Colonic mucosa (tissue), 4 donors: ENCODE results near the gene MAPT. TPM values are rescaled to one million over a fixed set of nuclear protein-coding genes. Genes with fewer than 3 reads are reported as not detected.
"Not testable (repeated sequence)": the region's sequence is repeated elsewhere in the genome, so short reads cannot be mapped to it uniquely, and the experiment has no call there.

Experiments used
- DNase-seq: peaks from one replicate; pipeline ENCODE4 v3.0.0-alpha.2; 2020
- H3K27ac ChIP-seq: fragments of 200-600 bp; one replicate; pipeline ENCODE4 v1.8.0; 2021
- H3K27me3 ChIP-seq: fragments of 200-600 bp; one replicate; pipeline ENCODE4 v1.8.0; 2021
- H3K36me3 ChIP-seq: fragments of 200-600 bp; one replicate; pipeline ENCODE4 v1.8.0; 2021
- H3K4me1 ChIP-seq: fragments of 200-600 bp; one replicate; pipeline ENCODE4 v1.8.0; 2021; ENCODE audit warnings: mild to moderate bottlenecking
- H3K4me3 ChIP-seq: fragments of 200-600 bp; one replicate; pipeline ENCODE4 v1.8.0; 2021
- H3K9ac ChIP-seq, 2 donors: one replicate each; pipeline ENCODE4 v1.7.0; 2013; ENCODE audit warnings: control low read depth in 2 of 2, low read depth in 2 of 2, low read length in 2 of 2
- H3K9me3 ChIP-seq: fragments of 200-600 bp; one replicate; pipeline ENCODE4 v1.8.0; 2021
- intact Hi-C: fragments of 100-400 bp; cut with DNase I; formaldehyde crosslinking; loops from one replicate; pipeline ENCODE4 v1.14.1; 2022
- total RNA-seq, 2 donors: library from RNA; stranded (reverse); fragmentation: NEBNext Ultra II Directional in 1 of 2; extraction: Animal tissue kit (Norgen Biotek cat#: 25700) in 1 of 2; gene quantifications; one replicate each; pipeline ENCODE4 v1.2.1, GENCODE V29; 2021
- TF ChIP-seq, protein P1 (sequence below): fragments of 200-600 bp; IDR thresholded peaks from one replicate; pipeline ENCODE4 v1.8.0; 2022; ENCODE audit warnings: antibody characterized with exemption, mild to moderate bottlenecking
- donor health status: healthy.
- donor health status: DM: no; HTN: no; CAD: no.
- donor health status: DM: no; HTN: no; CAD: no.

MAPT gene
- total RNA-seq, 2 donors from 2014 or later, result 0.37 to 2.9 TPM

- no peak for DNase-seq
- peaks cover 11% of the 10 kb centered on the region for H3K27me3 ChIP-seq
- H3K36me3 ChIP-seq, result no peaks in the 10 kb centered on the region
- intact Hi-C loops, result no loop called here
- no peak overlapping the region for H3K9ac ChIP-seq
- H3K9me3 ChIP-seq, result no peaks in the 10 kb centered on the region
- TF ChIP-seq, protein P1, sequence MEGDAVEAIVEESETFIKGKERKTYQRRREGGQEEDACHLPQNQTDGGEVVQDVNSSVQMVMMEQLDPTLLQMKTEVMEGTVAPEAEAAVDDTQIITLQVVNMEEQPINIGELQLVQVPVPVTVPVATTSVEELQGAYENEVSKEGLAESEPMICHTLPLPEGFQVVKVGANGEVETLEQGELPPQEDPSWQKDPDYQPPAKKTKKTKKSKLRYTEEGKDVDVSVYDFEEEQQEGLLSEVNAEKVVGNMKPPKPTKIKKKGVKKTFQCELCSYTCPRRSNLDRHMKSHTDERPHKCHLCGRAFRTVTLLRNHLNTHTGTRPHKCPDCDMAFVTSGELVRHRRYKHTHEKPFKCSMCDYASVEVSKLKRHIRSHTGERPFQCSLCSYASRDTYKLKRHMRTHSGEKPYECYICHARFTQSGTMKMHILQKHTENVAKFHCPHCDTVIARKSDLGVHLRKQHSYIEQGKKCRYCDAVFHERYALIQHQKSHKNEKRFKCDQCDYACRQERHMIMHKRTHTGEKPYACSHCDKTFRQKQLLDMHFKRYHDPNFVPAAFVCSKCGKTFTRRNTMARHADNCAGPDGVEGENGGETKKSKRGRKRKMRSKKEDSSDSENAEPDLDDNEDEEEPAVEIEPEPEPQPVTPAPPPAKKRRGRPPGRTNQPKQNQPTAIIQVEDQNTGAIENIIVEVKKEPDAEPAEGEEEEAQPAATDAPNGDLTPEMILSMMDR, result no peak
- no peak overlapping the region for H3K27ac ChIP-seq
- no peaks in the 10 kb centered on the region for H3K4me1 ChIP-seq
- H3K4me3 ChIP-seq, result no peak overlapping the region
Observed at GRCh38 chr17:45953561-45953960, 59.2 kb downstream of the MAPT start.

- Histone ChIP-seq H3K4me1 (no peaks in the 10 kb centered on the region), H3K27me3 (peaks cover 5% of the 10 kb centered on the region), H3K9me3 (no peaks in the 10 kb centered on the region), H3K9ac (no peak overlapping the region), H3K4me3 (no peak overlapping the region), H3K27ac (no peak overlapping the region), H3K36me3 (no peaks in the 10 kb centered on the region)
- TF ChIP-seq, protein P1, result no peak
- no peak for DNase-seq
- intact Hi-C loops, result no loop called here
Observed at GRCh38 chr17:45954914-45955313, 60.6 kb downstream of the MAPT start.

- intact Hi-C loops, result no loop called here
- no peak for DNase-seq
- Histone ChIP-seq H3K27me3 (peaks cover 1% of the 10 kb centered on the region), H3K9ac (no peak overlapping the region), H3K27ac (no peak overlapping the region), H3K36me3 (no peaks in the 10 kb centered on the region), H3K4me3 (no peak overlapping the region), H3K9me3 (no peaks in the 10 kb centered on the region), H3K4me1 (no peaks in the 10 kb centered on the region)
- TF ChIP-seq, protein P1, result no peak
Observed at GRCh38 chr17:45955326-45955725, 61.0 kb downstream of the MAPT start.

DNA sequence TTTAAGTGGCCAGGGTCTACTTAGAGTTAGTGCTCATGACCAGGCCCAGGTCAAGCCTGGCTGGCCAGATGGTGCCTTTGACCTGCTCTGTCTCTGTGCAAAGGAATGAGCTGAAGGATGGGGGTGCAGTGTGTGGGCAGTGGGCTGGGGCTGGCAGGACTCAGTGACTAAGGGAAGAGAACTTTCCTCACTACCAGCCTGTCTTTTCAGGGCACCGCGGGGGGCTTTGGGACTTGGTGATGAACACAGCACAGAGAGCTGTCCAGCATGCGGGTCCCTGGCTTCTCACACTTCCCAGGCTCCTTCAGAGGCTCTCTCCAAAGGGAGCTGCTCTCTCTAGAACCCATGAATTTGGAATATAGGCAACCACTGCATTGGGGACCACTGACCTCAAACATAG is 61.7 kb downstream of the MAPT start:
- H3K27ac ChIP-seq, result no peak overlapping the region
- intact Hi-C loops, result no loop called here
- TF ChIP-seq, protein P1, result no peak
- no peak overlapping the region for H3K4me3 ChIP-seq
- DNase-seq, result no peak
- no peaks in the 10 kb centered on the region for H3K4me1 ChIP-seq
- H3K36me3 ChIP-seq, result no peaks in the 10 kb centered on the region
- no peaks in the 10 kb centered on the region for H3K9me3 ChIP-seq
- no peak overlapping the region for H3K9ac ChIP-seq
- no peaks in the 10 kb centered on the region for H3K27me3 ChIP-seq

- H3K9ac ChIP-seq, H3K27ac ChIP-seq, H3K4me1 ChIP-seq, H3K36me3 ChIP-seq, H3K4me3 ChIP-seq, H3K9me3 ChIP-seq, DNase-seq, H3K27me3 ChIP-seq, intact Hi-C loops: not testable (repeated sequence)
Observed at GRCh38 chr17:45956746-45957145, 62.4 kb downstream of the MAPT start.

DNA sequence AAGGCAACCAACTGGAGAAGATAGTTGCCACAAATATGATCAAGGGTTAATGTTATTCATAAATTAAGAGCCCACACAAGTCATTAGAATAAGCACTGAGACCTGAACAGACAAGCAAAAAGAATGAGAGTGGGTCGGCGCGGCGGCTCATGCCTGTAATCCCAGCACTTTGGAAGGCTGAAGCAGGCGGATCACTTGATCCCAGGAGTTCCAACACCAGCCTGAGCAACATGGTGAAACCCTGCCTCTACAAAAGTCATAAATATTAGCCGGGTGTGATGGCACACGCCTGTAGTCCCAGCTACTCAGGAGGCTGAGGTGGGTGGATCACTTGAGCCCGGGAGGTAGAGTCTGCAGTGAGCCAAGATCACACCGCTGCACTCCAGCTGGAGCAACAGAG is 64.0 kb downstream of the MAPT start:
- Histone ChIP-seq H3K27me3 (no peaks in the 10 kb centered on the region), H3K4me3 (no peak overlapping the region), H3K9me3 (no peaks in the 10 kb centered on the region), H3K9ac (no peak overlapping the region), H3K36me3 (no peaks in the 10 kb centered on the region), H3K4me1 (no peaks in the 10 kb centered on the region), H3K27ac (no peak overlapping the region)
- intact Hi-C loops, result no loop called here
- DNase-seq, result no peak
- TF ChIP-seq, protein P1, result no peak
